Mucosa of descending colon (tissue), 3 donors: ENCODE results near the gene PAPPA2. TPM values are rescaled to one million over a fixed set of nuclear protein-coding genes. Genes with fewer than 3 reads are reported as not detected.

Experiments used
- ATAC-seq: fragments of 200-7000 bp; cut with Tn5 transposase; one replicate; pipeline ENCODE4 v1.9.1; 2020; ENCODE audit warnings: mild to moderate bottlenecking, moderate library complexity
- DNase-seq, 3 donors: peaks; one replicate each; pipeline ENCODE4 v3.0.0-alpha.2; 2020
- H3K36me3 ChIP-seq: fragments of 200-600 bp; one replicate; pipeline ENCODE4 v1.8.0; 2021; ENCODE audit warnings: low read depth, mild to moderate bottlenecking
- H3K4me1 ChIP-seq: fragments of 200-600 bp; one replicate; pipeline ENCODE4 v1.8.0; 2021; ENCODE audit warnings: low read depth, mild to moderate bottlenecking
- H3K4me3 ChIP-seq: fragments of 200-600 bp; one replicate; pipeline ENCODE4 v1.8.0; 2021; ENCODE audit warnings: mild to moderate bottlenecking
- H3K9me3 ChIP-seq: fragments of 200-600 bp; one replicate; pipeline ENCODE4 v1.8.0; 2021; ENCODE audit warnings: mild to moderate bottlenecking
- CTCF ChIP-seq: fragments of 200-600 bp; IDR thresholded peaks from one replicate; pipeline ENCODE4 v1.8.0; 2022; ENCODE audit warnings: antibody characterized with exemption, mild to moderate bottlenecking
- intact Hi-C, 2 donors: fragments of 100-400 bp; cut with DNase I in 1 of 2; cut with micrococcal nuclease in 1 of 2; formaldehyde crosslinking; loops; one replicate each; pipeline versions ENCODE4 v1.11.0 to v1.11.1; 2022; cut with DNase I, micrococcal nuclease
- total RNA-seq, 3 donors: library from RNA; stranded (reverse); fragmentation: NEBNext Ultra II Directional in 2 of 3; extraction: Animal tissue kit (Norgen Biotek cat#: 25700) in 2 of 3; gene quantifications; one replicate each; pipeline versions ENCODE4 v1.2.1 to v1.2.4, GENCODE V29; 2021 to 2023
- donor health status: DM: no; HTN: no; CAD: no; lungs with moderate emphysema.
- donor health status: DM: no; HTN: no; CAD: no.
- donor health status: DM: no; HTN: yes; CAD: no.

Gene PAPPA2
- total RNA-seq, 3 donors from 2014 or later, result 1.0 to 5.1 (median 1.1) TPM

- DNase-seq (no peak), ATAC-seq (peak; percentile 55)
- H3K4me3 ChIP-seq, result no peak overlapping the region
- intact Hi-C loops, result no loop called here
- no peaks in the 10 kb centered on the region for H3K9me3 ChIP-seq
- H3K4me1 ChIP-seq, result no peaks in the 10 kb centered on the region
- no peak for TF ChIP-seq CTCF
- H3K36me3 ChIP-seq, result no peaks in the 10 kb centered on the region
Measured at GRCh38 chr1:176522310-176522845, 59.4 kb downstream of the PAPPA2 start.

- intact Hi-C loops, result no loop called here
- no peak for DNase-seq
- H3K36me3 ChIP-seq, result no peaks in the 10 kb centered on the region
- no peak overlapping the region for H3K4me3 ChIP-seq
- ATAC-seq, result no peak
- TF ChIP-seq CTCF, result no peak
- no peaks in the 10 kb centered on the region for H3K9me3 ChIP-seq
- no peaks in the 10 kb centered on the region for H3K4me1 ChIP-seq
Measured at GRCh38 chr1:176529395-176530090, 66.6 kb downstream of the PAPPA2 start.

GRCh38 chr1:176531036-176531435 lies 68.1 kb downstream of the PAPPA2 start:
- no peaks in the 10 kb centered on the region for H3K4me1 ChIP-seq
- no peaks in the 10 kb centered on the region for H3K36me3 ChIP-seq
- intact Hi-C loops, result no loop called here
- ATAC-seq (no peak), DNase-seq (no peak)
- TF ChIP-seq CTCF, result no peak
- no peak overlapping the region for H3K4me3 ChIP-seq
- no peaks in the 10 kb centered on the region for H3K9me3 ChIP-seq

GRCh38 chr1:176531921-176532897 lies 69.2 kb downstream of the PAPPA2 start:
- Histone ChIP-seq H3K36me3 (no peaks in the 10 kb centered on the region), H3K9me3 (no peaks in the 10 kb centered on the region), H3K4me1 (no peaks in the 10 kb centered on the region), H3K4me3 (no peak overlapping the region)
- ATAC-seq, result no peak
- TF ChIP-seq CTCF, result no peak
- no peak for DNase-seq
- intact Hi-C loops, result no loop called here

GRCh38 chr1:176533020-176533419 lies 70.0 kb downstream of the PAPPA2 start:
- Histone ChIP-seq H3K36me3 (no peaks in the 10 kb centered on the region), H3K4me3 (no peak overlapping the region), H3K4me1 (no peaks in the 10 kb centered on the region), H3K9me3 (no peaks in the 10 kb centered on the region)
- no peak for ATAC-seq
- TF ChIP-seq CTCF, result no peak
- no peak for DNase-seq
- intact Hi-C loops, result no loop called here
